ENCODE results near the gene RSRP1. TPM values are rescaled to one million over a fixed set of nuclear protein-coding genes. Genes with fewer than 3 reads are reported as not detected.
A peak's percentile ranks its signal among the peaks of the same experiment; 100 is the strongest.

The RSRP1 gene
- total and polyA plus RNA-seq, 2 experiments from 2014 or later, result 153 to 160 TPM

- DNase-seq (ENCODE audit: low spot score), result no peak
- Histone ChIP-seq H3K4me2 (no peak overlapping the region), H3K9me2 (replicated peaks; ENCODE audit: insufficient read depth) (no peaks in the 10 kb centered on the region), H4K20me1 (ENCODE audit: insufficient read depth, poor library complexity, severe bottlenecking) (no peaks in the 10 kb centered on the region), H3K4me1 (ENCODE audit: insufficient read depth) (peaks cover 38% of the 10 kb centered on the region), H3K27me3 (no peaks in the 10 kb centered on the region), H3K9me3 (ENCODE audit: low read depth) (no peaks in the 10 kb centered on the region), H2AFZ (no peak overlapping the region), H3K4me3 (no peak overlapping the region), H3K36me3 (replicated peaks; ENCODE audit: insufficient read depth, low read depth) (no peaks in the 10 kb centered on the region), H3K27ac (no peak overlapping the region), H3K79me2 (no peaks in the 10 kb centered on the region)
- WGBS (ENCODE audit: low lambda C conversion rate, missing lambda C conversion rate), result 93% methylated on average over 6 of the region's 6 CpGs
- TF ChIP-seq CTCF (IDR thresholded peaks at IDR 0.05; ENCODE audit: poor library complexity) (no peak), EZH2phosphoT487 (IDR thresholded peaks at IDR 0.05; ENCODE audit: low read depth, severe bottlenecking, unreplicated experiment) (no peak), EZH2 (IDR thresholded peaks at IDR 0.05; ENCODE audit: borderline replicate concordance) (no peak)
Measured at GRCh38 chr1:25195835-25196234, 51.4 kb downstream of the RSRP1 start.

GRCh38 chr1:25194572-25195020, 52.7 kb downstream of the RSRP1 start:
- no peak overlapping the region for H3K4me2 ChIP-seq
- no peaks in the 10 kb centered on the region for H3K27me3 ChIP-seq
- no peaks in the 10 kb centered on the region for H3K79me2 ChIP-seq
- DNase-seq (ENCODE audit: low spot score), result no peak
- 87% methylated on average over 17 of the region's 17 CpGs for WGBS (ENCODE audit: low lambda C conversion rate, missing lambda C conversion rate)
- H4K20me1 ChIP-seq (ENCODE audit: insufficient read depth, poor library complexity, severe bottlenecking), result no peaks in the 10 kb centered on the region
- no peak overlapping the region for H3K4me3 ChIP-seq
- TF ChIP-seq EZH2phosphoT487 (IDR thresholded peaks at IDR 0.05; ENCODE audit: low read depth, severe bottlenecking, unreplicated experiment), result no peak
- no peak for TF ChIP-seq CTCF (IDR thresholded peaks at IDR 0.05; ENCODE audit: poor library complexity)
- no peak for TF ChIP-seq EZH2 (IDR thresholded peaks at IDR 0.05; ENCODE audit: borderline replicate concordance)
- no peaks in the 10 kb centered on the region for H3K9me3 ChIP-seq (ENCODE audit: low read depth)
- H3K4me1 ChIP-seq (ENCODE audit: insufficient read depth), result peaks cover 31% of the 10 kb centered on the region
- H2AFZ ChIP-seq, result no peak overlapping the region
- no peak overlapping the region for H3K27ac ChIP-seq
- H3K36me3 ChIP-seq (replicated peaks; ENCODE audit: insufficient read depth, low read depth), result no peaks in the 10 kb centered on the region
- no peaks in the 10 kb centered on the region for H3K9me2 ChIP-seq (replicated peaks; ENCODE audit: insufficient read depth)

DNA sequence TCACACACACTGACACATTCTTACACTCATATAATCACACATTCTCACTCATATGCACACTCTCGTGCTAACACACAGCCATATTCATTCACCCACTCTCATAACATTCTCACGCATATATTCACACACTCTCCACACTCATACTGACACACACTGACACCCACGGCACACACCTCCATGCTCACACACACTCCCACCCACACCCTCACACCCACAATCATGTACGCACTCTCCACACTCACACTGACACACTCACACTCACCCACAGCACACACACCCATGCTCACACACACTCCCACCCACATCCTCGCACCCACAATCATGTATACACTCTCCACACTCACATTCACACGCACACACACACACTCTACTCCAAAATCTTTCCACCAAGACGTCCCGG, 53.2 kb downstream of the RSRP1 start:
- no peaks in the 10 kb centered on the region for H3K9me2 ChIP-seq (replicated peaks; ENCODE audit: insufficient read depth)
- no peak overlapping the region for H3K27ac ChIP-seq
- no peak overlapping the region for H3K4me2 ChIP-seq
- TF ChIP-seq EZH2phosphoT487 (IDR thresholded peaks at IDR 0.05; ENCODE audit: low read depth, severe bottlenecking, unreplicated experiment), result no peak
- TF ChIP-seq CTCF (IDR thresholded peaks at IDR 0.05; ENCODE audit: poor library complexity), result no peak
- no peak for TF ChIP-seq EZH2 (IDR thresholded peaks at IDR 0.05; ENCODE audit: borderline replicate concordance)
- no peaks in the 10 kb centered on the region for H3K79me2 ChIP-seq
- 90% methylated on average over 7 of the region's 8 CpGs for WGBS (ENCODE audit: low lambda C conversion rate, missing lambda C conversion rate)
- no peaks in the 10 kb centered on the region for H3K9me3 ChIP-seq (ENCODE audit: low read depth)
- no peak overlapping the region for H2AFZ ChIP-seq
- peaks cover 25% of the 10 kb centered on the region for H3K4me1 ChIP-seq (ENCODE audit: insufficient read depth)
- H4K20me1 ChIP-seq (ENCODE audit: insufficient read depth, poor library complexity, severe bottlenecking), result no peaks in the 10 kb centered on the region
- H3K4me3 ChIP-seq, result no peak overlapping the region
- DNase-seq (ENCODE audit: low spot score), result no peak
- H3K36me3 ChIP-seq (replicated peaks; ENCODE audit: insufficient read depth, low read depth), result no peaks in the 10 kb centered on the region
- no peaks in the 10 kb centered on the region for H3K27me3 ChIP-seq

GRCh38 chr1:25193229-25193628, 54.0 kb downstream of the RSRP1 start:
- peak overlapping the region; percentile 22 for H2AFZ ChIP-seq
- no peak overlapping the region for H3K27ac ChIP-seq
- H3K4me2 ChIP-seq, result peak overlapping the region; percentile 50
- H4K20me1 ChIP-seq (ENCODE audit: insufficient read depth, poor library complexity, severe bottlenecking), result no peaks in the 10 kb centered on the region
- no peak overlapping the region for H3K4me3 ChIP-seq
- no peaks in the 10 kb centered on the region for H3K9me3 ChIP-seq (ENCODE audit: low read depth)
- no peaks in the 10 kb centered on the region for H3K27me3 ChIP-seq
- H3K4me1 ChIP-seq (ENCODE audit: insufficient read depth), result peaks cover 17% of the 10 kb centered on the region
- DNase-seq (ENCODE audit: low spot score), result peak; percentile 60
- TF ChIP-seq EZH2phosphoT487 (IDR thresholded peaks at IDR 0.05; ENCODE audit: low read depth, severe bottlenecking, unreplicated experiment) (no peak), CTCF (IDR thresholded peaks at IDR 0.05; ENCODE audit: poor library complexity) (no peak)
- H3K9me2 ChIP-seq (replicated peaks; ENCODE audit: insufficient read depth), result no peaks in the 10 kb centered on the region
- 64% methylated on average over 6 of the region's 9 CpGs for WGBS (ENCODE audit: low lambda C conversion rate, missing lambda C conversion rate)
- H3K79me2 ChIP-seq, result no peaks in the 10 kb centered on the region
- no peaks in the 10 kb centered on the region for H3K36me3 ChIP-seq (replicated peaks; ENCODE audit: insufficient read depth, low read depth)

Measured in hepatocyte (in vitro differentiated cells).